ENCODE data around the gene COL15A1.

Gene COL15A1

GRCh38 chr9:98995059-98995671 is 51.5 kb downstream of the COL15A1 start:
- in situ Hi-C loops (cut with MboI; ENCODE audit: low sequenced_read_pairs, unreplicated experiment) = loop anchor here (10.0 kb wide), 1 partner anchor 150 kb away; no protein-coding TSS in a partner anchor
- DNase-seq (ENCODE audit: low spot score) = no peak
- TF ChIP-seq CTCF (IDR thresholded peaks at IDR 0.05; ENCODE audit: borderline replicate concordance, control extremely low read depth, extremely low read depth, insufficient read depth, missing control alignments) = no peak

- in situ Hi-C loops (cut with MboI; ENCODE audit: low sequenced_read_pairs, unreplicated experiment) = loop anchor here (10.0 kb wide), 1 partner anchor 151 kb away; no protein-coding TSS in a partner anchor
- TF ChIP-seq CTCF (IDR thresholded peaks at IDR 0.05; ENCODE audit: borderline replicate concordance, control extremely low read depth, extremely low read depth, insufficient read depth, missing control alignments) = no peak
- DNase-seq (ENCODE audit: low spot score) = no peak
Measured at GRCh38 chr9:98995971-98996504, 52.3 kb downstream of the COL15A1 start.

GRCh38 chr9:98997604-98998003 is 53.9 kb downstream of the COL15A1 start:
- no peak for TF ChIP-seq CTCF (IDR thresholded peaks at IDR 0.05; ENCODE audit: borderline replicate concordance, control extremely low read depth, extremely low read depth, insufficient read depth, missing control alignments)
- in situ Hi-C loops (cut with MboI; ENCODE audit: low sequenced_read_pairs, unreplicated experiment) = loop anchor here (10.0 kb wide), 1 partner anchor 153 kb away; no protein-coding TSS in a partner anchor
- DNase-seq (ENCODE audit: low spot score) = no peak

- TF ChIP-seq CTCF (IDR thresholded peaks at IDR 0.05; ENCODE audit: borderline replicate concordance, control extremely low read depth, extremely low read depth, insufficient read depth, missing control alignments) = peak; percentile 87
- in situ Hi-C loops (cut with MboI; ENCODE audit: low sequenced_read_pairs, unreplicated experiment) = loop anchor here (10.0 kb wide), 1 partner anchor 154 kb away; no protein-coding TSS in a partner anchor
- peak; percentile 79 for DNase-seq (ENCODE audit: low spot score)
Measured at GRCh38 chr9:98998441-98999151, 54.9 kb downstream of the COL15A1 start.

GRCh38 chr9:98999152-98999525 is 55.4 kb downstream of the COL15A1 start:
- DNase-seq (ENCODE audit: low spot score) = no peak
- TF ChIP-seq CTCF (IDR thresholded peaks at IDR 0.05; ENCODE audit: borderline replicate concordance, control extremely low read depth, extremely low read depth, insufficient read depth, missing control alignments) = no peak
- in situ Hi-C loops (cut with MboI; ENCODE audit: low sequenced_read_pairs, unreplicated experiment) = loop anchor here (10.0 kb wide), 1 partner anchor 154 kb away; no protein-coding TSS in a partner anchor

- peak; percentile 70 for DNase-seq (ENCODE audit: low spot score)
- in situ Hi-C loops (cut with MboI; ENCODE audit: low sequenced_read_pairs, unreplicated experiment) = no loop called here
- peak; percentile 70 for TF ChIP-seq CTCF (IDR thresholded peaks at IDR 0.05; ENCODE audit: borderline replicate concordance, control extremely low read depth, extremely low read depth, insufficient read depth, missing control alignments)
Measured at GRCh38 chr9:99000476-99001395, 57.0 kb downstream of the COL15A1 start.

All from GM13976 (cell line).